IPS-15b (cell line): ENCODE results near the gene PTCH1.

ENCODE experiments used
- H3K27me3 ChIP-seq: one replicate; pipeline ENCODE4 v1.6.1; 2013; ENCODE audit warnings: low read length; ENCODE audit not compliant: control insufficient read depth, insufficient read depth
- H3K36me3 ChIP-seq: one replicate; pipeline ENCODE4 v1.6.1; 2013; ENCODE audit warnings: low read length; ENCODE audit not compliant: control insufficient read depth, insufficient read depth
- H3K4me1 ChIP-seq: one replicate; pipeline ENCODE4 v1.6.1; 2013; ENCODE audit warnings: mild to moderate bottlenecking, low read length; ENCODE audit not compliant: control insufficient read depth, insufficient read depth
- H3K4me3 ChIP-seq: one replicate; pipeline ENCODE4 v1.5.1; 2013; ENCODE audit warnings: low read depth, low read length
- H3K9ac ChIP-seq: one replicate; pipeline ENCODE4 v1.6.1; 2013; ENCODE audit warnings: low read depth, mild to moderate bottlenecking, low read length
- H3K9me3 ChIP-seq: one replicate; pipeline ENCODE4 v1.6.1; 2013; ENCODE audit warnings: mild to moderate bottlenecking, low read length; ENCODE audit not compliant: control insufficient read depth, insufficient read depth

The PTCH1 gene

GRCh38 chr9:95504053-95504963 lies 12.5 kb downstream of the PTCH1 start:
- Histone ChIP-seq H3K9me3 (no peaks in the 10 kb centered on the region), H3K4me1 (peaks cover 6% of the 10 kb centered on the region), H3K36me3 (peaks cover 6% of the 10 kb centered on the region), H3K27me3 (no peaks in the 10 kb centered on the region), H3K9ac (no peak overlapping the region), H3K4me3 (peak overlapping the region; percentile 41)

GRCh38 chr9:95503369-95503768 lies 13.4 kb downstream of the PTCH1 start:
- Histone ChIP-seq H3K27me3 (no peaks in the 10 kb centered on the region), H3K4me1 (peaks cover 6% of the 10 kb centered on the region), H3K4me3 (no peak overlapping the region), H3K9me3 (no peaks in the 10 kb centered on the region), H3K36me3 (peaks cover 6% of the 10 kb centered on the region), H3K9ac (no peak overlapping the region)

GRCh38 chr9:95502248-95502647 lies 14.5 kb downstream of the PTCH1 start:
- peaks cover 6% of the 10 kb centered on the region for H3K36me3 ChIP-seq
- H3K4me3 ChIP-seq, result no peak overlapping the region
- H3K9me3 ChIP-seq, result no peaks in the 10 kb centered on the region
- H3K9ac ChIP-seq, result no peak overlapping the region
- H3K27me3 ChIP-seq, result no peaks in the 10 kb centered on the region
- H3K4me1 ChIP-seq, result peaks cover 14% of the 10 kb centered on the region

GRCh38 chr9:95499847-95500246 lies 16.9 kb downstream of the PTCH1 start:
- peaks cover 38% of the 10 kb centered on the region for H3K4me1 ChIP-seq
- H3K27me3 ChIP-seq, result no peaks in the 10 kb centered on the region
- no peaks in the 10 kb centered on the region for H3K9me3 ChIP-seq
- no peak overlapping the region for H3K9ac ChIP-seq
- H3K4me3 ChIP-seq, result no peak overlapping the region
- H3K36me3 ChIP-seq, result peaks cover 6% of the 10 kb centered on the region

GRCh38 chr9:95499046-95499676 lies 17.6 kb downstream of the PTCH1 start:
- Histone ChIP-seq H3K9ac (no peak overlapping the region), H3K36me3 (peaks cover 9% of the 10 kb centered on the region), H3K4me3 (no peak overlapping the region), H3K4me1 (peaks cover 41% of the 10 kb centered on the region), H3K27me3 (no peaks in the 10 kb centered on the region), H3K9me3 (no peaks in the 10 kb centered on the region)

GRCh38 chr9:95498641-95499040 lies 18.1 kb downstream of the PTCH1 start:
- no peak overlapping the region for H3K9ac ChIP-seq
- no peak overlapping the region for H3K4me3 ChIP-seq
- H3K27me3 ChIP-seq, result no peaks in the 10 kb centered on the region
- H3K9me3 ChIP-seq, result no peaks in the 10 kb centered on the region
- peaks cover 14% of the 10 kb centered on the region for H3K36me3 ChIP-seq
- H3K4me1 ChIP-seq, result peaks cover 38% of the 10 kb centered on the region

- Histone ChIP-seq H3K4me1 (peaks cover 38% of the 10 kb centered on the region), H3K36me3 (peaks cover 14% of the 10 kb centered on the region), H3K9me3 (no peaks in the 10 kb centered on the region), H3K4me3 (no peak overlapping the region), H3K27me3 (no peaks in the 10 kb centered on the region), H3K9ac (no peak overlapping the region)
These were observed 19.0 kb downstream of the PTCH1 start for GRCh38 chr9:95497772-95498171.

GRCh38 chr9:95496687-95497086 lies 20.1 kb downstream of the PTCH1 start:
- peaks cover 40% of the 10 kb centered on the region for H3K4me1 ChIP-seq
- H3K27me3 ChIP-seq, result no peaks in the 10 kb centered on the region
- H3K4me3 ChIP-seq, result no peak overlapping the region
- no peak overlapping the region for H3K9ac ChIP-seq
- peaks cover 8% of the 10 kb centered on the region for H3K36me3 ChIP-seq
- no peaks in the 10 kb centered on the region for H3K9me3 ChIP-seq

GRCh38 chr9:95495961-95496360 lies 20.8 kb downstream of the PTCH1 start:
- peaks cover 38% of the 10 kb centered on the region for H3K4me1 ChIP-seq
- peaks cover 7% of the 10 kb centered on the region for H3K36me3 ChIP-seq
- H3K9ac ChIP-seq, result no peak overlapping the region
- no peaks in the 10 kb centered on the region for H3K27me3 ChIP-seq
- no peak overlapping the region for H3K4me3 ChIP-seq
- no peaks in the 10 kb centered on the region for H3K9me3 ChIP-seq

GRCh38 chr9:95495529-95495928 lies 21.2 kb downstream of the PTCH1 start:
- no peaks in the 10 kb centered on the region for H3K9me3 ChIP-seq
- H3K4me1 ChIP-seq, result peaks cover 38% of the 10 kb centered on the region
- peaks cover 7% of the 10 kb centered on the region for H3K36me3 ChIP-seq
- H3K4me3 ChIP-seq, result no peak overlapping the region
- no peak overlapping the region for H3K9ac ChIP-seq
- H3K27me3 ChIP-seq, result no peaks in the 10 kb centered on the region

GRCh38 chr9:95494416-95495371 lies 22.1 kb downstream of the PTCH1 start:
- Histone ChIP-seq H3K36me3 (peaks cover 7% of the 10 kb centered on the region), H3K9me3 (no peaks in the 10 kb centered on the region), H3K27me3 (no peaks in the 10 kb centered on the region), H3K4me3 (no peak overlapping the region), H3K9ac (no peak overlapping the region), H3K4me1 (peaks cover 38% of the 10 kb centered on the region)
